ENCODE measurements around the gene AGAP5.
"Not testable (repeated sequence)": the region's sequence is repeated elsewhere in the genome, so short reads cannot be mapped to it uniquely, and the experiment has no call there.

AGAP5 gene

DNA sequence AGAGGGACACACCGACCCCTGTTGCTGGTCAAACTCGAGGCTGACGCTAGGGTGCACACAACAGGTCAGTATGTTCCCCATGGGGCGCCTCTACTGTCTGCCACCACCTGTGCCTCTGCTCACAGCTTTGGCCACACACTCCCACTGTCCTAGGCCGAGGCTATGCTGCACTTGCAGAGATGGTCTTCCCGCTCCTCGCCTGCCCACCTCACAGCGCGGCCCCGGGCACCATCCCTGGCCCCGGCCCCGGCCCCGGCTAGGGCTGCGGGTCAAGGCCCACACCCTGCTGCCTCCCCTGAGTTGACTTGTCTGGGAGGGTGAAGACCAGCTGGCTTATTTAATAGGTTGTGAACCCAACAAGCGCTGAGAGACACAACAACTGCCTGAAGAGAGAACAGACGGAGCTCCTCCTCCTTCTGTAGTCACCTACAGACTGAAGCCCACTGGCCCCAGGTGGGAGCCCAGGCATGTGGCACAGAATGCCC is at the start of gene AGAP5:
TSS of gene AGAP5 (minus strand) at position 435 of the 485 bp plus-strand sequence. CDS start at position 81, 354 bp downstream.
- not testable (repeated sequence) for DNase-seq

DNA sequence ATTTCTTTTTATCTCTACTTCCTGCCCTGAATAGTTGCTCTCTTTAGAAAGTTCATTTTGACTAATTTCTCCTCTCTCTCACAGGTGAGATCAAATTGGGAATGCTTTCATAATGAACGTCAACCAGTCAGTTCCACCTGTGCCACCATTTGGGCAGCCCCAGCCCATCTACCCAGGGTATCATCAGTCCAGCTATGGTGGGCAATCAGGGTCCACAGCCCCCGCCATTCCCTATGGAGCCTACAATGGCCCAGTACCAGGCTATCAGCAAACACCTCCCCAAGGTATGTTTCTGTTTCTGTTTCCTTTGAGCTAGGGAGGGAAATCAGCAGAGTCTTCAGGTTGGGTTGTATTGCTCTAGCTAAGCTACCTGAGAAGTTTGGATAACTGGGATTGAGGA is 48.8 kb upstream of the AGAP5 start:
- no peak for DNase-seq

DNA sequence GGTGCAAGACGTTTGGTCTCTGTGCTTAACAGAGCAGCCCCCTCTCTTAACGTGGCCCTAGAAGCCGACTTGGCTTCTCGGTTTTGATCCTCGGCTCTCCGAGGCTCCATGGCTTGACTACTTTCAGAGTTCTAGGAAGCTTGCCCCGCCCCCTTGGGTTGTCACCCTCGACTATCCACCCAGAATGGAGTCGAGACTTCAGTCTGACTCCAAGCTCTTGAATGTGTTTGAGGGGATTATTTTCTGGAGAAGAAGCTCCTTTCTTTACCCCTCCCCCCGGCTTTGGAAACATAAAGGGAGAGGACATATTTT is 46.7 kb upstream of the AGAP5 start:
- peak; percentile 70 for DNase-seq

DNA sequence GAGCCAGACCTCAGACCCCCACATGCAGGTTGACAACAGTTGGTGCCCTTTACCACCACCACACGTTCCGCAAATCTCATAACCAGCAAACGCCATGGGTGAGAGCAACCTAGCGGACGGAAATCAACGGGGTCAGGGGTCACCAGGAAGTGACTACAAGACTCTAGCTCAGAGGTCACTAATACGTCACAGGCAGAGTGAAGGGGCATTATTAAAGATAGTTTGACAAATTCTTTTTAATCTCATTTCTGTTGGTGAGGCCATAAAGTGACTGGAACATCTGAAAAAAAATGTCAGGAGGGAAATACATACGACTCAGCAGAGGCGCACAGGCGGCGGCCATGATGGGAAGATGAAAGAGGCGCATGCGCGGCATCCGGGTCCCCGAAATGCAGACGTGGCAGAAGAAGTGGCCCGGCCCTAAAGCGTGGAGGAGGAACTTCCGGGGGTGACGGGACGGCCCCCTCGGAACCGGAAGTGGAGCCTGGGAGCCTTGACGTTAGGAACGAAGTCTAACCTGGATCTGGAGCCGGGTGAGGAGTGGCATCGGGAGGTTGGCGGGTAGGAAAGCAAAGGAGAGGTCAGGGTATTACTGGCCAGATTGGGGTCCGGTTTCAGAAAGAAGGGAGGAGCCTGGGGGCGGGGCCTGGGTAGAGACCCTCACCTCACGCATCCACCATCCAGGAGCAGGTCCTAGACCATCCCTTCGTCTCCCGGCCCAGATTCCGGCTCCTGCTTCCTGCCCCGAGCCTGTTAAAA is 46.2 kb upstream of the AGAP5 start, which contains the start of gene SEC24C:
TSS of gene SEC24C (plus strand) at position 468 of the 759 bp plus-strand sequence. CDS start 2,461 bp downstream, outside the sequence.
- DNase-seq = peak; percentile 98

DNA sequence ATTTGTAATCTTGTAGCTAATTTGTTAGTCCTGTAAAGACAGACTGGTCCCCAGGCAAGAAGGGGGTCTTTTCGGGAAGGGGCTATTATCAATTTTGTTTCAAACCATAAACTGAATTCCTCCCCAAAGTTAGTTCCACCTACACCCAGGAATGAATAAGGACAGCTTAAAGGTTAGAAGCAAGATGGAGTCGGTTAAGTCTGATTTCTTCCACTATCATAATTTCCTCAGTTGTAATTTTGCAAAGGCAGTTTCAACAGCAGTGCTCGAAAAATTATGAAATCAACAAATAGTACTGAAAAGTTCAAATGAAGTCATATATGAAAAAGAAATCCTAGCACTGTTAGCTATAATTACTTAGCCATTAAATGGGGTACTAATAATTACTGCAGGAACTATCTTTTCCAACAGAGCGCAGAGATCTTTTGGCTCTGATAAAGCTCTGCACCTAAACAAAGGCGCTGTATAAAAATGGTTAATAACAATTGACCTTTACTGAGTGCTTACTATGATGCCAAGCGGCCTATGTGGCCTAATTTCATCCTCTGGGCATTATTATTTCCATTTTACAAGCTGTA is 45.5 kb upstream of the AGAP5 start:
- DNase-seq = no peak

DNA sequence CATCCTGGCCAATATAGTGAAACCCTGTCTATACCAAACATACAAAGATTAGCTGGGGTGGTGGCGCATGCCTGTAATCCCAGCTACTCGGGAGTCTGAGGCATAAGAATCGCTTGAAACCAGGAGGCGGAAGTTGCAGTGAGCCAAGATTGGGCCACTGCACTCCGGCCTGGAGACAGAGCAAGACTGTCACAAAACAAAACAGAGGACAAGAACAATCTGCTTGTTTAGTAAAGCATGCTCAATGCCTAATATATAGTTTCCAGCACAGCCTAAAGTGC is 44.5 kb upstream of the AGAP5 start:
- DNase-seq = no peak

DNA sequence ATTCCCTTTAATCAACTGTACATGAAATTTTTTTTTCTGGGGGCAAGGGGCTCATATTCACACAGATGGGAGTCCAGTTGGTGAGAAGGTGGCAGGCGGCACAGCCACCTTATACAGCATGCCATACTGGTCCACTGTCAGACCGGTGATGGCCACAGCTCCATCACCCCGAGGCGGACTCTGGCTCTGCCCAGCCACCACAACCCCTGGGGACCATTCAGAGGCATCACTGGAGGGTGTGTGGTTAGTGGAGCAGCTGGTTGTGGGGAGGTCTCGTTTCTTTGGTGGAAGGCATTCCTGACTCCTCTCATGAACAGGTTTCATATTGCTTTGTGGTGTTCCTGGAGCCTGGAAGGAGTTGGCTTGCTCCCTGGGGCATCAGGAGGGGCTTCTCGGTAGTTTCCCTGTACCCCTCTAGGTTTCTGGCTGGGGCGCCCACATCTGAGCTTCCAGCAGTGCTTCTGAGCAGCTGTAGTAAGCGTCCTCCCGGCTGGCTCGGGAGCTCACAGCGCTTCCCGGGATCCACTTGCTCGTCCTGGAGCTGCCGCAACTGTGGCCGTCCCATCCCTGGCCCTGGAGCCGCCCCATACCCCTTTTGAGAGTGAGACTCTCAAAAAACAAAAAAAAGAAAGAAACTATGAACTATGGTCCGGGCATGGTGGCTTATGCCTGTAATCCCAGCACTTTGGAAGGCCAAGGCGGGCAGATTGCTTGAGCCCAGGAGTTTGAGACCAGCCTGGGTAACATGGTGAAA is 42.8 kb upstream of the AGAP5 start:
- not testable (repeated sequence) for DNase-seq

DNA sequence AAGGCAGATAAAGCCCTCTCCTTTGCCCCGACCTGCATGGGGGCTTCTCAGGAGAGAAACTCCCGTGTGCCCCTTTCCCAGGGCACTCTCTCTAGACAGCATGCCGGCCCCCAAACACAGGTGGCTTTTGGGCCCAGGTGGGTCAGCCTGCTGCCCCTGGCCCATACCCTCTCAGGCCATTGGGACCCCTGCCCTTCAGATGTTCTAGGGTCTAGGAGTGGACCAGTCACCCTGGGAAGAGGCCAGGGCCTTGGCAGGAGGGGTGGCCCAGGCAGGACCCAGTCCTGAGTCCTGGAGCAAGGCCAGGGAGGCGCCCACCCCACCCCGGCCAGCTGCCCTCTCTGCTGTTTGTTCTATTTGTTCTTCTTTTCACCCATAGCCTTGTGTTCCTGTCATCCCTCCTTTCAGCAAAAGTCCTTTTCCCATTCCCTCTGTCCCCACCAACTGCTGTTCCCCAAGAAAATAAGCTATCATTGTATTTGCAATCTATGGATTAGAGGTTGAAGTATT is 36.9 kb upstream of the AGAP5 start:
- DNase-seq = no peak

DNA sequence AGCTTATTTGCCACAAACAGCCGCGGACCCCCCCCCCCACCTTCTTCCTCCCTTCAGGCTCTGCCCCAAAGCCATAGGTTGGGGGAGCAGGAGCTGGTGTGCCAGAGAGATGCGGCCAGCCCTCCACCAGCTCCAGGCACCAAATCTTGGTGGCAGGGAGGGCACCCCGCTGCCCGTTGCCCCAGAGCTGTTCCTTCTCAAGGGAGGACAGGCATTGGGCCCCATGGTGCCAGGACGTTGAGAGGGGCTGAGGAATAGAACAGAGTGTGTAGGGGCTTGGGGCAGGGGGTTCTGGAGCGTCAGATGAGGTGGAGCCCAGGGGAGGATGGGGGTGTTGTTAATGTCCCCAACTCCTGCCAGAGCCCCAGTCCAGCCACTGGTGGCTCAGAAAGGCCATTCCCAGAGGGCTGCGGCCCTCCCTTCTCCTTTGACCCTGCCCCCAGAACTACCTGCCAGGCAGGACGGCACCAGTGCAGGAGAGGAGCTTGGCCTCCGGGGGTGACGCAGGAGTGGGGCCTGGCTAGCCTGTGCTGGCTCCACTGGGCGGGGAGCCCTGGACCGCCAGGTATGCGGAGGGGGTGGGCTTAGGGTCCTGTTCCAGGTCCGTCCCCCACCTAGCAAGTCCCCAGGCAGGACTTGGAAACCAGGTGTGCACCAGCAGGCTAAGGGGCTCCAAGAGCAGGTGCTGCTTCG is 36.3 kb upstream of the AGAP5 start:
- no peak for DNase-seq

DNA sequence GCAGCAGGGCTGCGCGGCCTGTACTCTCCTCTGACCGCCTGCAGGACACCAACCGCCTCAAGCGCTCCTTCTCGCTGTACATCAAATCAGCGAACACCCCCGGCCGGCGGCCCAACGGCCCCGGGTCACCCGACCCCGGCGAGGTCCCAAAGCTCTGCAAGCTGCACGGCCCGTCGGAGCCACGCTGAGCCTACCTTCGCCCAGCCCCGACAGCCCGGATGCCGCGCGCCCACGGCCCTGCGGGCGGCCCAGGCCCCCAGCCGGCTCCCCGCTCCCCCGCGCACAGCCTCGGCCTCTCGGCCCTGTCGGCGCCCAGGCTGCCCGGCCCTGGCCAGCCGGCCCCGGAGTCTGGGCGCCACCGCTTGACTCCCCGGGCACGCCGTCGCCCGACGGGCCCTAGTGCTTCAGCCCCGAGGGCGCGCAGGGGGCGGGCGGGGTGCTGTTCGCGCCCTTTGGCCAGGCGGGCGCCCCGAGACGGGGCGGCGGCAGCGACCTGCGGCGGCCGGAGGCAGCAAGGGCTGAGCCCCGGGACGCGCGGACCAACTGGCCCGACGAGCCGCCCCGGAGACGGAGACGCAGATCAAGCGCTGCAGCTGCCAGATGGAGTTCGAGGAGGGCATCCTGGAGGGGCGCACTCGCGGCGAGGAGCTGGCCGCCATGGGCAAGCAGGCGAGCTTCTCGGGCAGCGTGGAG is 35.2 kb upstream of the AGAP5 start:
- DNase-seq = no peak

DNA sequence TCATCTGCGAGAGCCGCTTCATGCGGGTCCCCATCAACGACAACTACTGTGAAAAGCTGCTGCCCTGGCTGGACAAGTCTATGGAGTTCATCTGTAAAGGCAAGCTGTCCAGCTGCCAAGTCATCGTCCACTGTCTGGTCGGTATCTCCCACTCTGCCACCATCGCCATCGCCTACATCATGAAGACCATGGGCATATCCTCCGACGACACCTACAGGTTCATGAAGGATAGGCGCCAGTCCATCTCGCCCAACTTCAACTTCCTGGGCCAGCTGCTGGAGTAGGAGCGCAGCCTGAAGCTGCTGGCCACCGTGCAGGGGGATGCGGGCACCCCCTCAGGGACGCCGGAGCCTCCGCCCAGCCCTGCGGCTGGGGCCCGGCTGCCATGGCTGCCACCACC is 34.5 kb upstream of the AGAP5 start:
- DNase-seq = no peak

DNA sequence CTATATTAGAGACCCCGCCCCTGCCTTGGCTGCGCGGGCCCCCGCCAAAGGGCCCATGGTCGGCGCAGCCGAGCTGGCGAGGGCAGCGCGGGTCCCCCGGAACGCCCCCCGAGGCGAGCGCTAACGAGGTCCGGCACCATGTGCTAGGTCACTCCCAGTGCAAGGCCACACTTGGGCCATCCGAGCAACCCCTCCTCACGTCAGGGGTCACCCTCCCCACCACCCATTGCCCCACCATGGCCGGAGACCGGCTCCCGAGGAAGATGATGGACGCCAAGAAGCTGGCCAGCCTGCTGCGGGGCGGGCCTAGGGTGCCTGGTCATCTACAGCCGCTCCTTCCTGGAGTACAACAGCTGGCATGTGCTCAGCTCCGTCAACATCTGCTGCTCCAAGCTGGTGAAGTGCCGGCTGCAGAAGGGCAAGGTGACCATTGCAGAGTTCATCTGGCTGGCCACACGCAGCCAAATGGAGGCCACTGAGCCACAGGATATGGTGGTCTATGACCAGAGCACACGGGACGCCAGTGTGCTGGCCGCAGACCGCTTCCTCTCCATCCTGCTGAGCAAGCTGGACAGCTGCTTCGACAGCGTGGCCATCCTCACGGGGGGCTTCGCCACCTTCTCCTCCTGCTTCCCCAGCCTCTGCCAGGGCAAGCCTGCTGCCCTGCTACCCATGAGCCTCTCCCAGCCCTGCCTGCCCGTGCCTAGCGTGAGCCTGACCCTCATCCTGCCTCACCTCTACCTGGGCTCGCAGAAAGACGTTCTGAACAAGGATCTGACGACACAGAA is 33.9 kb upstream of the AGAP5 start:
- no peak for DNase-seq

DNA sequence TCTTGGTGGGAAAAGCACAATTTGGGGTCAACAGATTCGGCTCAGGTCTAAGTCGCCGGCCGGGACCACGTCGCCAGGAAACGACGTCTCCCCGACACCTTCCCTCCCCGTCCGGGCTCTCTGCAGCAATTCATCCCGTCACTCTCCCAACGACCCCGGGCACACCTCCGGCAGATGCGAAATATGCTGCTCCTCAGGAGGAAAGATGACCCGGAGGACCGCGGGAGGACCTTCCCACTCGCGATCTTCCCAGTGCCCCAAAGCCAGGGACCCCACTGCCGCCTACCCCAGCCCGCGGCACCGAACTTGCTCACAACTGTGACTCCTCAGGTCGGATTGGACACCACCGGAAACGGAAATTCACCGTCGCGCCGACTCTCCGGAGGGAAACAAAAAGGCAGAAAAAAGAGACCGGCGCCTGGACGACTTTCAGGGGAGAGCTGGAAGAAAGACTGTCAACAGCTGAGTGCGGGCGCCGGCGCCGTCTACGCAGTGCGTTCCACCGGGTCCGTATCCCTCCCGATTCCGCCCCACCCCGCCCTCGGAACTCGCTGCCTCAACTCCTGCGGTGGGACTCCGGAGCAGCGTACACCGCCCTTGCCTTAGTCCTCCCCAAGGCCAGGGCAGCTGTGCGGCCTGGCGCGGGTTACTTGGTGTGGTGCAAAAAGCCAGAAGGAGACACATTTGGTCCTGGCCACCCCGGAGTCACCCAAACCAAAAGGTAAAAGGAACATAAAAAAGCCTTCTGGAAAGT is 32.4 kb upstream of the AGAP5 start:
- peak; percentile 96 for DNase-seq

DNA sequence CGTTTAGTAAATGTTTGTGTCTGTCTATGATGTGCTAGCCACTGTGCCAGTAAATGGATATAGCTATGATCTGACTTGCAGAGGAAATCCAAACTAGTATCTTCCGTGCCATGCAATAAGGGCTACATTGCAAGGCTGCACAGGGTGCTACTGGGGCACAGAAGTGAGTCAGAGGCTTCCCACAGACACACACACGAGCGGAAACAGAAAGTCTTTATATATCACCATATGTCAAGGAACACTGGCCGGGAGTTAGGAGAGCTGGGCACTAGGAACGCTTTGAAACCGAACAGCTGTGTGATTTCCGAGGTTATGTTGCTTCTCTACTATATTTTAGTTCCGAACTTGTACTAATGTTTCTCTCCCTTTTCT is 31.9 kb upstream of the AGAP5 start:
- DNase-seq = peak; percentile 73

DNA sequence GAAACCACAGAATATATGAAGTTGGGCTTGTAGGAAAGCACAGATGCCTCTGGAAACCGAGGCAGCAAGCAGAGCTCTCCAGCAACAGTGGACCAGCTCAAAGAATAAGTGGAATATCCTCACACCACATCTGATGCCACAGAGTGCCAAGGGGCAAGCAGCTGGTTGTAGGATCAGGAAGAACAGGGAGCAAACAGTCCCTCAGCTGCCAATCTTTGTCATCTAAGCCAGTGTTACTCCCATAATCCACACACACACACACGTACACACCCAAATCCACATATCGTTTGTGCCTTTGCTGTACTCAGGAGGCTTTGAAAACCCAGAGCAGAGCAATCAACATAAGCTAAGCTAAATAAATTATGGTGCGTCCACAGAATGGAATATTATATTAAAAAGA is 25.6 kb upstream of the AGAP5 start:
- no peak for DNase-seq

DNA sequence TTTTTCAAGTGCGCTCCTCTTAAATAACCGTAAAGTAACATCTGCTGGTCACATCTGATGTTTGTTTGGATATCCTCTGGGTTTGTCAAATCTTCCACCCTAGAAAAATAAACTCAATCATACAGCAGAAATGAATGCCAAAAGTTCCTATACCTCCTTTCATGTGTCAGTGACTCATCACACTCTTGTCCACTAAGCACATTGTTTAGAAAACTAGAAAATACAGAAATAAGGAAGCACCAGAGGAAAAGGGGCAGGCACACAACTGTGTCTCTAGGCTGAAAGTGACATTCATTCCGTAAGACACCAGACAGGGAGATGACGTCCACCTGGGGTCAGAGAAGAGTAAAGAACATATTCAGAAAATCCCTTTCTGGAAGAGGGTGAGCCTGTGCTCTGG is 22.7 kb upstream of the AGAP5 start:
- peak; percentile 36 for DNase-seq

DNA sequence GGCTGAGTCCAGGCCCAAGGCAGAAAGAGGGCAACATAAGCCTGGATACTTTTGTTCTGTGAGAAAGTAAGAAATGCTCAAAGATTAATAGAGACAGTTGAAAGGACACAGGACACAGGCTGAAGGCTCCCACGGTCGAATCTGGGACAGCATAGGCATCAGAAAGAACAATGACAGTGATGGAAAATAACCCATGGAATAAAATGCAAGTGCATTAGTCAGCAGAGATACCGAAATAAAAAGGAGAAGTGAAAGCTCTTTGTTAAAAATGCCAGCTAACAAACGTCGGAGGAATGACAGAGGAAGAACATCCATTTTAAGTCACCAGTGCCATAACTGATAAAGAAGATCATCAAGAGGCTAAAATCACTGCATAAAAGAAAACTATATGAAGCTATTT is 19.6 kb upstream of the AGAP5 start:
- DNase-seq = no peak

DNA sequence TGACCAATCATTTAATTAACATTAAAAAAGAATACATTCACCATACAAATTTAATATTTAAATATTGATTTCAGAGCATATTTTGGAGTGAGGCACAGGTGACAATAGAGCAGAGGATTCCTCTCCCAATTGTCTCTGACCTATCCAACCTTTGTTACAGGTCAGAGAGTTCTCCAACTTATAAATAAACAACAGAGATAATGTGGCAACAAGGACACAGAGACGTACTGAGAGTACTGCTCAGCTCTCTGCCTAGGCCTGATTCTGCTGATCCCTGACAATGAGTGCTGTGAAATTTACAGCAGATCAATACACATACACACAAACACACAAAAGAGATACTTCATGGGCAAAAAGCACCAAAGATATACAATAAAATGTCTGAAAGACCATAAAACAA is 18.3 kb upstream of the AGAP5 start:
- no peak for DNase-seq

DNA sequence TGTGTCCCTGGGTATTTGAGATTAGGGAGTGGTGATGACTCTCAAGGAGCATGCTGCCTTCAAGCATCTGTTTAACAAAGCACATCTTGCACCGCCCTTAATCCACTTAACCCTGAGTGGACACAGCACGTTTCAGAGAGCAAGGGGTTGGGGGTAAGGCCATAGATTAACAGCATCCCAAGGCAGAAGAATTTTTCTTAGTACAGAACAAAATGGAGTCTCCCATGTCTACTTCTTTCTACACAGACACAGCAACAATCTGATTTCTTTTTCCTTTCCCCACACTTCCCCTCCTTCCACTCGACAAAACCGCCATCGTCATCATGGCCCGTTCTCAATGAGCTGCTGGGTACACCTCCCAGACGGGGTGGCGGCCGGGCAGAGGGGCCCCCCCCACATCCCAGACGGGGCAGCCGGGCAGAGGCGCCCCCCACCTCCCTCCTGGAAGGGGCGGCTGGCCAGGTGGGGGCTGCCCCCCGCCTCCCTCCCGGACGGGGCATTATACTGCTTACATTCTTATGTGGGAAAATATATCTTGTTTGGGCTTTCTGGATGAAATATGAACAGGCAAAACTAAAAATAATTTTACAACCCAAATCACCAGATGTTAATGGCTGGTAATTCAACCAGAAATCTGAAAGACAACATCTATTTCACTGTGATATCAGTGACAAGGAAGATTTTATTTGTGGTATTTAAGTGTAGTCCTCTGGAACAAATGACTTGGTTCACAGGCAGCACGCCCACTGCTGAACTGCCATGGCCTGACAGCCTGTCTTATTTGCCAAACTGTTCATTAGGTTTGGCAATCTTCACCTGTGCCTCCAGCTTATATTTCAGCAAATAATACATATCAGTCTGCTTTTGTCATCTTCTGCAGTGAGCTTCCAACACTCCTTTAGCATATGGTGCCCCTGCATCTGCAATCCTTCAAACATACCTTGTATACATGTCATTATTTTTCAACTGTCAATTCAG is 17.6 kb upstream of the AGAP5 start:
- DNase-seq = not testable (repeated sequence)

DNA sequence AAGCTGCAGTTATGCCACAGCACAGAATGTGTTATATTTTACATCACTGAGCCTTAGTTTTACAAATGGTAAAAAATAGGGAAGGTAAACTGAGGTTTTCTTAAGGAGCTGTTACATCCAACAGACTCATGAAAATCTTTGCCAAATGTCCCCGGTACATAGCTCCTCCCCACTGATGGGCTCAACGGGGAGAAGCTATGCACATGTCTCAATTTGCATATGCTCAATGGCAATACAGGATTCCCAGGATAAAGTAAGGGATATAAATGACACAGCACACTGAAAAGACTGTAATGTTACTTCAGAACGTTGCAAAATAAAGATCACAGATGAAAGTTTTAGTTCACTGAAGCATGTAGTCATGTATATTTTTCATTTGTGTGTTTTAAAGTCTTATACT is 16.6 kb upstream of the AGAP5 start:
- not testable (repeated sequence) for DNase-seq
